H4 (cell line): ENCODE measurements around the gene ZNF444. TPM values are rescaled to one million over a fixed set of nuclear protein-coding genes. Genes with fewer than 3 reads are reported as not detected.
"Not testable (repeated sequence)": the region's sequence is repeated elsewhere in the genome, so short reads cannot be mapped to it uniquely, and the experiment has no call there.

Experiments used
- DNase-seq: peaks from one replicate; pipeline ENCODE4 v3.0.0-alpha.2; 2015; ENCODE audit warnings: low spot score
- total RNA-seq: library from RNA; depleted of rRNA; stranded (reverse); fragments of >200 nt; shearing (Covaris generic); gene quantifications from 2 replicates; pipeline ENCODE4 v1.2.3, GENCODE V29; 2014; rRNA removed

Gene ZNF444
- total RNA-seq, 1 experiment from 2014 or later = 9.4 TPM

DNA sequence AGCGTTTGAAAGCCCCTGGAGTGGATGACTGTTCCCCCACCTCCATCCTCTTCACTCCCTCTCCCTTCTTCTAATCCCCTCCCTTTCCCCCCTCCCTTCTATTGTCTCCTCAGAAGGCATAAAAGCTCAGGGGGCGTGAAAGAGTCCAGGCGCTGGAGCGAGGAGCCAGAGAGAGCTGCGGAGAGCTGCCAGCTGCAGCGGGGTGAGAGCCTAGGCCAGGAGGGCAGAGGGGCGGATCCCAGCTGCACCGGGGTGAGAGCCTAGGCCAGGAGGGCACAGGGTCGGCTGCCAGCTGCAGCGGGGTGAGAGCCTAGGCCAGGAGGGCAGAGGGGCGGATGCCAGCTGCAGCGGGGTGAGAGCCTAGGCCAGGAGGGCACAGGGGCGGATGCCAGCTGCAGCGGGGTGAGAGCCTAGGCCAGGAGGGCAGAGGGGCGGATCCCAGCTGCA, 34.8 kb downstream of the ZNF444 start, which contains the start of gene GALP:
TSS of gene GALP (plus strand) at position 148 of the 447 bp plus-strand sequence. CDS start 1,101 bp downstream, outside the sequence.
- DNase-seq = not testable (repeated sequence)

DNA sequence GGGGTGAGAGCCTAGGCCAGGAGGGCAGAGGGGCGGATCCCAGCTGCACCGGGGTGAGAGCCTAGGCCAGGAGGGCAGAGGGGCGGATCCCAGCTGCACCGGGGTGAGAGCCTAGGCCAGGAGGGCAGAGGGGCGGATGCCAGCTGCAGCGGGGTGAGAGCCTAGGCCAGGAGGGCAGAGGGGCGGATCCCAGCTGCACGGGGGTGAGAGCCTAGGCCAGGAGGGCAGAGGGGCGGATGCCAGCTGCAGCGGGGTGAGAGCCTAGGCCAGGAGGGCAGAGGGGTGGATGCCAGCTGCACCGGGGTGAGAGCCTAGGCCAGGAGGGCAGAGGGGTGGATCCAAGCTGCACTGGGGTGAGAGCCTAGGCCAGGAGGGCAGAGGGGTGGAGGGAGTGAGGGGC, 35.2 kb downstream of the ZNF444 start:
- DNase-seq = not testable (repeated sequence)

DNA sequence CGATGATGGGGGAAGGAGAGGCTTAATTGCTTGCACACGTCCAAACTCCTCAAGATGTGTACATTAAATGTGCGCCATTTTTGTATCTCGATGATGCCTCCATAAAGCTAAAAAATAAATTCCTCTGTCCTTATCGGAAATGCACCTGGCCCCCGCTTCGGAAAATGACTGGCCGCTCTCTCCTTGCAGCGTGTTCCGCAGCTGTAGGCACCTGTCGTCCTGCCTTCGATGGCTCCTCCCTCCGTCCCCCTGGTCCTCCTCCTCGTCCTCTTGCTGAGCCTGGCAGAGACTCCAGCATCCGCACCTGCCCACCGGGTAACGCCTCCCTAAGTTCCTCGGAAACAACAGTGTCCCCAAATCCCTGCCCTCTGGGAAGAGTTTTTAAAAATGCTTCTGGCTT, 35.8 kb downstream of the ZNF444 start:
- no peak for DNase-seq

DNA sequence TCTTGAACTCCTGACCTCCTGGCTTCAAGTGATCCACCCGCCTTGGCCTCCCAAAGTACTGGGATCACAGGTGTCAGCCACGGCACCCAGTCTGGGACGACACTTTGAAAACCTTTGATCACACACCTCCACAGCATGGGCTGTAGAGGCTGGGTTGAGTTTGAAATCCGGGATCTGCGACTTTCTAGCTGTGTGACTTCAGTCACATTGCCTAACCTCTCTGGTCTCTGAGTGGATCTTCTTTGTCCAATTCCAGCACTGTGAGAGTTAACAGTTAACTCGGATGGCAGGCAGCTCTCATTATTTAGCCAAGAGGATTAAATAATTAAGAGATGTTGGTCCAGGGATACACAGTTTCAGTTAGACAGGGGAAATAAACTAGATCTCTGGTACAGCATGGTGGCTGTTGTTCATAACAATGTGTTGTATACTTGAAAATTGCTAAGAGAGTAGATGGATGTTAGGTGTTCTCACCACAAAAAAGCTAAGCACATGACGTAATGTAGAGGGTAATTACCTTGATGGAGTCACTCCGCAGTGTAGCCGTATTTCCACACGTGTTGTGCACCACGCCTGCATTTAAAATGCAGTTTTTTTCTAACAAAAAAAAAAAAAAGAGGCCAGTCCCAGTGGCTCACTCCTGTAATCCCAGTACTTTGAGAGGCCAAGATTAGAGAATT, 36.6 kb downstream of the ZNF444 start:
- DNase-seq = peak; percentile 48

DNA sequence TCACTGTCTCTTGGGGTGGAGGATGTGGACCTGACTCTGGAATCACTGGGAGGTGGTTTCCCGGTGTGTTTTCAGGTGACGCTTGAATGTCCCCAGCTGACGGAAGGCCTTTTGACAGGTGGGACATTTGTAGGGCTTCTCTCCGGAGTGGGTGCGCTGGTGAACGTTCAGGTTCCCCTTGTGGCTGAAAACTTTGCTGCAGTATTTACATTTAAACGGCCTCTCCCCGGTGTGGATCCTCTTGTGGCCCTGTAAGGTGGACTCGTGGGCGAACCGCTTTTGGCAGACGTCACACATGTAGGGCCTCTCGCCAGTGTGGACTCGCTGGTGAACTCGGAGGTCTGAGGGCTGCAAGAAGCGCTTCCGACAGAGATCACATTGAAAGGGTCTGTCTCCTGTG, 48.7 kb downstream of the ZNF444 start:
- no peak for DNase-seq

DNA sequence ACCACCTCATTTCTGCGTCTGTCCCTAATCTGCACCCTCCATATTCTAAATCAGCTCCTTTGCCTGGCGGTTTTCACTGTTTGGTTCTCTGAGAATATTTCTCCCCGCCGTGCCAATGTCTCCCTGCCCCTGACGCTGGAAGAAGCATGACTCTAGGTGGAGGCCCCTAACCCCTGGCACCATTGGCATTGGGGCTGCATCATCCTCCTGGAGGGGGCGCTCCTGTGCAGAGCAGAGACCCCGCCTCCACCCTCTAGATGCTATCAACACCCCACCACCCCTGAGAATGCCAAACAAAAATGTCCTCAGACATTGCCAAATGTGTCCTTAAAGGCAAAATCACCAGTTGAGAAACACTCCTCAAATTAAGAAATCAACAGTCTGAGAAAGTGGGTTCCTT, 50.0 kb downstream of the ZNF444 start:
- DNase-seq = no peak

DNA sequence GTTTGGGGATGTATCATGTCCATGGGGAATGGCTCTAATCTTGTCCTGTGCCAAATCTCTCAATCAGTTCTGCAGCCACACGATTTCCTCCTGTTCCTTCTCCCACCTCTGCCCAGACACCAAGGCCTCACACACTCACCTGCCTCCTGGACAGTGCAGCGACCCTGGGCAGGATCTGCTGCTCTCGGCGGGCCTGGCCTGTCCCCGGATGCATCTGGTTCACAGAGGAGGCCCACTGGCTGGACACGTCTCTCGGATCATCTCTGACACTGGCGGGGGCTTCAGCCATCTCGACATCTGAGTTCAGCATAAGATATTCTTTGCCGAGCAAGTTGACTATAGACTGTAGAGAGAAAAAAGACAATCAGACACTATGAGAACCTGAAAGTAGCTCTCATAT, 50.6 kb downstream of the ZNF444 start:
- no peak for DNase-seq

DNA sequence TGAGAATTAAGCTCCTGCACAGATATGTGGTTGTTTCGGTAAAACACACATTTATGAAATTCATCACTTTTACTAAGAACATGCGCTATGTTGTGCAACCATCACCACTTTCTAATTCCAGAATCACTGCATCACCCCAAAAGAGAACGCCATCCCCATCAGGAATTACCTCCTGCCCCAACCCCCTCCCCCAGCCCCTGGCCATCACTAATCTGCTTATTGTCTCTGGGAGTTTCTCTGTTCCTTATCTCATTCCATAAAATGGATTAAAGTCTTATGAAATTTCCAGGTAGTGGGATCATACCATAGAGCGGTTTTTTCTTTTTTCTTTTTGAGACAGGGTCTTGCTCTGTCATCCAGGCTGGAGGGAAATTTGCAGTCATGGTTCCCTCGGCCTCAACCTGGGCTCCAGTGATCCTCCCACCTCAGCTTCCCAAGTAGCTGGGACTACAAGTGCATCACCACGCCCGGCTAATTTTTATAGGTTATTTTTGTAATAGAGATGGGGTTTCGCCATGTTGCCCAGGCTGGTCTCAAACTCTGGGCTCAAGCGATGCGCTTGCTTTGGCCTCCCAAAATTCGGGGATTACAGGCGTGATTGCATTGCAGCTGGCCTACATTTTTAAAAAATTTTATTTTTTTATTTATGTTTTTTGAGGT, 53.0 kb downstream of the ZNF444 start:
- DNase-seq = no peak

DNA sequence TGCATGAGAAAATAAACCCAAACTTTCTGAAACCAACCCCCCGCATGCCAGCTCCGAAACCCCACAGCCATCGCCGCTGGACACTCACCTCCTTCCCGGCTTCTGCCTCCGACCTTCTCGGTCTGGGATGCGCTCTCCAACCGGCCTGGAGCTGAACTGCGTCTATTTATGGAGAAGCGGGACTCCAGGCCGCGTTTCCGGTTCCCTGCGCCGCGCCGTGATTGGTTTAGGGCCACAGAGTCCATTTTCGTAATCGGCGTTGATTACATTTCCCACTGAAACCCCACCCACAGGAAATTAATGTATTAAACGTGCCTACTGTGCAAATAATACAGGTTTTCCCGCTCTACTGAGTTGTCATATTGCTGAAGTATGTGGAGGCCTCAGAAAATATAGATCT, 56.6 kb downstream of the ZNF444 start, which contains the start of gene ZSCAN5B:
TSS of gene ZSCAN5B (minus strand) at position 138 of the 400 bp plus-strand sequence. CDS start 4,731 bp downstream, outside the sequence.
- not testable (repeated sequence) for DNase-seq

DNA sequence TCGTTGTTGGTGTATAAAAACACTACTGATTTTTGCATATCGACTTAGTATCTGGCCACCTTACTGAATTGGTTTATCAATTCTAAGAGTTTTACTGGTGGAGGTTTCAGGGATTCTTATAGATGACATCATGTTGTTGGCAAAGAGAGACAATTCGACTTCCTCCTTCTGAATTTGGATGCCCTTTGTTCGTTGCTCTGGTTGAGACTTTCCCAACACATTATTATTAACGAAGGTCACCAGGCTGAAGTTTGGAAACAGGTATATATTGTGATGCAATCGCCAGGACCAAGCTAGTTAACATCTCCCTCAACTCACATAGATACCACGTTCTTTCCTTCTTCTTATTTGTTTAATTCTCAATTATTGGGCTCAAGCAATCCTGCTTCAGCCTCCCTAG, 58.6 kb downstream of the ZNF444 start:
- DNase-seq = no peak

DNA sequence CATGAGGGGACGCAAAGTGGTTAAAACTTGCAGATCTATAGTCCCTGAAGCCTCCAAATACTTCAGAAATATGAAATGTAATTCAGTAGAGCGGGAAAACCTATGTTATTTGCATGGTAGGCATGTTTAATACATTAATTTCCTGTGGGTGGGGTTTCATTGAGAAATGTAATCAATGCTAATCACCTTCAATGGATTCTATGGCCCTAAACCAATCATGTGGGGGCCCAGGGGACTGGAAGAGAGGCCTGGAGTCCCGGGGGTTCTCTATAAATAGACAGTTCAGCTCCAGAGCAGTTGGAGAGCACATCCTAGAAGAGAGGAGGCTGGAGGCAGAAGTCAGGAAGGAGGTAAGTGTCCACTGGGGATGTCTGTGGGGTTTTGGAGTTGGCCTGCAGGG, 60.9 kb downstream of the ZNF444 start, which contains the start of gene ZSCAN5C:
TSS of gene ZSCAN5C (plus strand) at position 301 of the 400 bp plus-strand sequence. CDS start 3,641 bp downstream, outside the sequence.
- DNase-seq = no peak

DNA sequence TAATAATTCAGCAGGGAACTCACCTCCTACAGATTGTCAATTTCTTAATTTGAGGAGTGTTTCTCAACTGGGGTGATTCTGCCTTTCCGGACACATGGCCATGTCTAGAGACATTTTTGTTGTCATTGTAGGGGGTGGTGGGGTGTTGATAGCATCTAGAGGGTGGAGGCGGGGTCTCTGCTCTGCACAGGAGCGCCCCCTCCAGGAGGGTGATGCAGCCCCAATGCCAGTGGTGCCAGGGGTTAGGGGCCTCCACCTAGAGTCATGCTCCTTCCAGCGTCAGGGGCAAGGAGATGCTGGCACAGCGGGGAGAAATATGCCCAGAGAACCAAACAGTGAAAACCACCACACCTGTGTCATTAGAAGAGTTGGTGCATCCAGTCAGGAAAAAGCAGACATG, 66.5 kb downstream of the ZNF444 start:
- DNase-seq = not testable (repeated sequence)

DNA sequence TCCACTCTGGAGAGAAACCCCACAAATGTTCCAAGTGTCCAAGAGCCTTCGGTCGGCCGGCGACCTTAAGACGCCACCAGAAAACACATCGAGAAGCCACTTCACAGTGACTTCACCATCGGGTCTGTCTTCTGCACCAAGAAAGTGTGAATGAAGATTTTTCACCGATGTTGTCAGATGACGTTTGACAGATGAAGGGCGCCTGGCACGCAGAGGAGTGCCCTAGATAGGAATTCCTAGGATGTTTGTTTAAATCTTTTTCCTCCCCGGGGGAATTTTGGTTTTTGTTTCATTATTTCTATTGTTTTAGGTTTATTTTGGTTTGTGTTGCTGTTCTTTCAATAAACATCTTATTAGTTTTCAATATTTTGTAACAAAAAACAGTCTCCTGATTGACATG, 68.0 kb downstream of the ZNF444 start:
- no peak for DNase-seq

DNA sequence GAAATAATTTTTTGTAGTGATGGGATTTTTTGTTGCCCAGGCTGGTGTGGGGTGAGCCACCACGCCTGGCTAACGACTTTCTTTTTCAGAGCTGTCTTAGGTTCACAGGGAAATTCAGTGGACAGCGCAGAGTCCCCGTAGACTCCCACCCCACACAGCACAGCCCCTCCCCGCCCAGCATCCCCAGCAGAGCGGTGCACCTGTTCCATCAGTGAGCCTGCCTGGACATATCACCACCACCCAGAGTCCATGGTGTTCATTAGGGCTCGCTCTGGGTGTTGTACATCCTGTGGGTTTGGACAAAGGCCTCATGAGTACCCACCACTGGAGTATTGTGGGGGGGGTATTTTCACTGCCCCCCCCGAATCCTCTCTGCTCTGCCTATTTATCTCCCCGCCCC, 68.9 kb downstream of the ZNF444 start:
- not testable (repeated sequence) for DNase-seq

Other genes with a start within 250 kb of the ZNF444 start
- gene NLRP13, start 209.0 kb upstream of the ZNF444 start, total RNA-seq = not detected in 2 replicates
- gene NLRP8, start 193.5 kb upstream of the ZNF444 start, total RNA-seq = not detected in 2 replicates
- gene NLRP5, start 154.5 kb upstream of the ZNF444 start, total RNA-seq = 0.12 and 1.3 TPM in 2 replicates
- gene ZNF787, start 20.0 kb upstream of the ZNF444 start, total RNA-seq = 8.6 and 12.4 TPM in 2 replicates
- gene GALP, start 34.7 kb downstream of the ZNF444 start, total RNA-seq = 0.35 and 0.43 TPM in 2 replicates
- gene ZSCAN5B, start 56.5 kb downstream of the ZNF444 start, total RNA-seq = 0.04 and 0.25 TPM in 2 replicates
- gene ZSCAN5C, start 61.0 kb downstream of the ZNF444 start, total RNA-seq = not detected in 2 replicates
- gene EDDM13, start 131.5 kb downstream of the ZNF444 start, total RNA-seq = not detected in 2 replicates
- 7.0 and 12.7 TPM in 2 replicates for gene ZSCAN5A, start 173.6 kb downstream of the ZNF444 start, total RNA-seq